Measurements from ENCODE around the gene CRISPLD2.

The CRISPLD2 gene

DNA sequence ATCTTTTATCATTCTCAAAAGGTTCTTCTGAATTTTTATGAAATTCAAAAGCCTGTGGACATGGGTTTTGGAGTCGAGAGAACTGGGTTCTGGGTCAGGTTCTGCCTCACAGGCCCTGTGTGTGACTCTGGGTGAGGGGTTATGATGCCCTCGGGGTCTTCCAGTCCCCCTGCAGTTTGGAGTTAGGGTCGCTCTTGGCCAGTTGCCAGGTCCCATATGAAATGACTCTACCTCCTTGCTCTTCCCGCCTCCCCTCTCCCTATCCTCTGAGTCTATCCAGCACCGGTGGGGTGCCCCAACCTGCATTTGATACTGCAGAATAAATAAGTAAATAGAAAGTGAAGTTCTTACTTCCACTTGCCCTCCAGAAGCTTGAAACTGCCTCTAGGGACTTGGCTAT, 137.4 kb downstream of the CRISPLD2 start:
- no peak for DNase-seq (ENCODE audit: low spot score)

DNA sequence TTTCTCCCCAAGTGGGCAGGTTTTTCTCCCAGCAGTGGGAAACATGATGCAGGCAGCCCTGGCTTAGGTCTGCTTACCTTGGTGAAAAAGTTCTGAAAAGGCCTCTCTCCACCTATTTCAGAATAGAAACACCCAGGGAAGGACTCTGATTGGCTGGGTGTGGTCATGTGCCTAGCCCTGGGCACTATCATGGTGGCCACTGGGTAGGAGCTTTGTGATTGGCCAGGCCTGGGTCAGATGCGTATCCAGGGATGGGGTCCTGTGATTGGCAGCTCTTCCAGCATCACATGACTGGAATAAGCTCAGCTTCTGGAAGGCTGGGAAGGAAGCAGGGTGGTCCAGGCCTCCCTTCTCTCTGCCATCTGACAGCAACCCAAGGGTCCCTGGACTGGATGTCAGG, 138.0 kb downstream of the CRISPLD2 start:
- no peak for DNase-seq (ENCODE audit: low spot score)
